Activated T-helper 2 cell treated with anti-CD3 and anti-CD28 coated beads, Interferon-gamma antibody, Interleukin-2, Interleukin-4, amounts not matched to agents 10 μg/mL and 5 μg/mL and 100 μg/mL, durations not matched to agents 14 hours and 24 hours and 36 hours (primary cell): ENCODE measurements around the gene CD72. TPM values are rescaled to one million over a fixed set of nuclear protein-coding genes. Genes with fewer than 3 reads are reported as not detected.
"Not testable (repeated sequence)": the region's sequence is repeated elsewhere in the genome, so short reads cannot be mapped to it uniquely, and the experiment has no call there.

Experiments
- DNase-seq: peaks from one replicate; pipeline ENCODE4 v3.0.0; 2021; ENCODE audit warnings: low spot score
- H3K27ac Mint-ChIP-seq: one replicate; pipeline ENCODE4 v1.8.0; 2021; ENCODE audit warnings: mixed read lengths
- H3K27me3 Mint-ChIP-seq: one replicate; pipeline ENCODE4 v1.8.0; 2021; ENCODE audit warnings: low read depth, mixed read lengths
- H3K36me3 Mint-ChIP-seq: one replicate; pipeline ENCODE4 v1.8.0; 2021; ENCODE audit warnings: low read depth, mixed read lengths
- H3K4me1 Mint-ChIP-seq: one replicate; pipeline ENCODE4 v1.8.0; 2021; ENCODE audit warnings: low read depth, mixed read lengths
- H3K4me3 Mint-ChIP-seq: one replicate; pipeline ENCODE4 v1.8.0; 2021; ENCODE audit warnings: low read depth, mild to moderate bottlenecking, moderate library complexity, mixed read lengths
- H3K9me3 Mint-ChIP-seq: one replicate; pipeline ENCODE4 v1.8.0; 2021; ENCODE audit warnings: mixed read lengths
- intact Hi-C: fragments of 100-400 bp; cut with micrococcal nuclease; formaldehyde crosslinking; loops from one replicate; pipeline ENCODE4 v1.15.1; 2023
- total RNA-seq: library from RNA; stranded (reverse); gene quantifications from 2 replicates; pipeline ENCODE4 v1.2.3, GENCODE V29; 2022

CD72 gene
- total RNA-seq, 1 donor from 2014 or later, result 11.4 TPM

GRCh38 chr9:35628389-35628991 is 10.3 kb upstream of the CD72 start:
- Mint-ChIP-seq H3K9me3 (no peaks in the 10 kb centered on the region), H3K4me3 (no peak overlapping the region), H3K27me3 (no peaks in the 10 kb centered on the region), H3K4me1 (peaks cover 22% of the 10 kb centered on the region), H3K36me3 (no peaks in the 10 kb centered on the region), H3K27ac (no peak overlapping the region)
- intact Hi-C loops, result no loop called here
- no peak for DNase-seq

GRCh38 chr9:35627575-35627974 is 9.4 kb upstream of the CD72 start:
- no peak for DNase-seq
- no peaks in the 10 kb centered on the region for H3K9me3 Mint-ChIP-seq
- peaks cover 22% of the 10 kb centered on the region for H3K4me1 Mint-ChIP-seq
- H3K36me3 Mint-ChIP-seq, result no peaks in the 10 kb centered on the region
- H3K4me3 Mint-ChIP-seq, result no peak overlapping the region
- intact Hi-C loops, result no loop called here
- no peaks in the 10 kb centered on the region for H3K27me3 Mint-ChIP-seq
- H3K27ac Mint-ChIP-seq, result no peak overlapping the region

GRCh38 chr9:35619800-35620158 is 1.6 kb upstream of the CD72 start:
- DNase-seq, result no peak
- Mint-ChIP-seq H3K4me1 (peaks cover 62% of the 10 kb centered on the region), H3K9me3 (no peaks in the 10 kb centered on the region), H3K27me3 (no peaks in the 10 kb centered on the region), H3K27ac (peak overlapping the region; percentile 95), H3K36me3 (peaks cover under 1% of the 10 kb centered on the region), H3K4me3 (peak overlapping the region; percentile 47)
- intact Hi-C loops, result loop anchor here (1.0 to 2.0 kb wide), 4 partner anchors 15 to 113 kb away; partner anchors contain the start of genes CREB3 and TLN1

GRCh38 chr9:35618854-35619799 is 914 bp upstream of the CD72 start:
- H3K36me3 Mint-ChIP-seq, result peaks cover 7% of the 10 kb centered on the region

GRCh38 chr9:35617548-35617947 is 665 bp downstream of the CD72 start:
- intact Hi-C loops, result no loop called here
- Mint-ChIP-seq H3K4me3 (peak overlapping the region; percentile 80), H3K27ac (peak overlapping the region; percentile 95), H3K36me3 (peaks cover 9% of the 10 kb centered on the region), H3K9me3 (no peaks in the 10 kb centered on the region), H3K27me3 (no peaks in the 10 kb centered on the region), H3K4me1 (peaks cover 64% of the 10 kb centered on the region)
- no peak for DNase-seq

More at GRCh38 chr9:35618854-35619799, 914 bp upstream of the CD72 start:
- Mint-ChIP-seq H3K27ac (peak overlapping the region; percentile 95), H3K4me1 (peaks cover 63% of the 10 kb centered on the region), H3K9me3 (no peaks in the 10 kb centered on the region), H3K4me3 (peak overlapping the region; percentile 47), H3K27me3 (no peaks in the 10 kb centered on the region)
- intact Hi-C loops, result loop anchor here (1.0 to 2.0 kb wide), 4 partner anchors 15 to 113 kb away; partner anchors contain the start of genes CREB3 and TLN1
- peak; percentile 28 for DNase-seq

- Mint-ChIP-seq H3K4me3 (peak overlapping the region; percentile 80), H3K27ac (peak overlapping the region; percentile 95), H3K4me1 (peaks cover 60% of the 10 kb centered on the region), H3K27me3 (no peaks in the 10 kb centered on the region), H3K36me3 (peaks cover 9% of the 10 kb centered on the region), H3K9me3 (no peaks in the 10 kb centered on the region)
- intact Hi-C loops, result no loop called here
- DNase-seq, result peak; percentile 54
Observed at GRCh38 chr9:35616681-35617459, 1.3 kb downstream of the CD72 start.

GRCh38 chr9:35615981-35616680 is 2.1 kb downstream of the CD72 start:
- H3K4me1 Mint-ChIP-seq, result peaks cover 58% of the 10 kb centered on the region
- peak overlapping the region; percentile 69 for H3K27ac Mint-ChIP-seq
- intact Hi-C loops, result no loop called here
- H3K4me3 Mint-ChIP-seq, result peak overlapping the region; percentile 80
- no peak for DNase-seq
- no peaks in the 10 kb centered on the region for H3K9me3 Mint-ChIP-seq
- no peaks in the 10 kb centered on the region for H3K27me3 Mint-ChIP-seq
- peaks cover 14% of the 10 kb centered on the region for H3K36me3 Mint-ChIP-seq

- H3K4me3 Mint-ChIP-seq, result no peak overlapping the region
- no peak for DNase-seq
- no peaks in the 10 kb centered on the region for H3K27me3 Mint-ChIP-seq
- peaks cover 31% of the 10 kb centered on the region for H3K4me1 Mint-ChIP-seq
- peaks cover 30% of the 10 kb centered on the region for H3K36me3 Mint-ChIP-seq
- intact Hi-C loops, result no loop called here
- no peak overlapping the region for H3K27ac Mint-ChIP-seq
- H3K9me3 Mint-ChIP-seq, result no peaks in the 10 kb centered on the region
Observed at GRCh38 chr9:35612843-35613242, 5.4 kb downstream of the CD72 start.

- H3K4me3 Mint-ChIP-seq, DNase-seq, H3K27ac Mint-ChIP-seq, H3K9me3 Mint-ChIP-seq, intact Hi-C loops, H3K27me3 Mint-ChIP-seq: not testable (repeated sequence)
- H3K36me3 Mint-ChIP-seq, result peaks cover 37% of the 10 kb centered on the region
- peaks cover 28% of the 10 kb centered on the region for H3K4me1 Mint-ChIP-seq
Observed at GRCh38 chr9:35612066-35612465, 6.1 kb downstream of the CD72 start.

GRCh38 chr9:35611230-35611797 is 6.9 kb downstream of the CD72 start:
- no peak overlapping the region for H3K27ac Mint-ChIP-seq
- H3K4me3 Mint-ChIP-seq, result no peak overlapping the region
- H3K9me3 Mint-ChIP-seq, result no peaks in the 10 kb centered on the region
- intact Hi-C loops, result no loop called here
- peaks cover 41% of the 10 kb centered on the region for H3K36me3 Mint-ChIP-seq
- peak; percentile 33 for DNase-seq
- peaks cover 29% of the 10 kb centered on the region for H3K4me1 Mint-ChIP-seq
- no peaks in the 10 kb centered on the region for H3K27me3 Mint-ChIP-seq

GRCh38 chr9:35609820-35610163 is 8.4 kb downstream of the CD72 start:
- peaks cover 44% of the 10 kb centered on the region for H3K36me3 Mint-ChIP-seq
- intact Hi-C loops, result loop anchor here (10.0 kb wide), 1 partner anchor 205 kb away; the partner anchor contains the start of genes HINT2 and SPAG8
- no peaks in the 10 kb centered on the region for H3K9me3 Mint-ChIP-seq
- peaks cover 23% of the 10 kb centered on the region for H3K4me1 Mint-ChIP-seq
- H3K27ac Mint-ChIP-seq, result no peak overlapping the region
- no peak for DNase-seq
- no peaks in the 10 kb centered on the region for H3K27me3 Mint-ChIP-seq
- no peak overlapping the region for H3K4me3 Mint-ChIP-seq
